H9 (cell line): ENCODE measurements around the gene SIGLEC14. TPM values are rescaled to one million over a fixed set of nuclear protein-coding genes. Genes with fewer than 3 reads are reported as not detected.

Experiments used
- DNase-seq: peaks from one replicate; pipeline ENCODE4 v3.0.0-alpha.2; 2017
- H2AFZ ChIP-seq: one replicate; pipeline ENCODE4 v1.6.1; 2013; ENCODE audit warnings: mild to moderate bottlenecking, low read length, control low read depth, moderate library complexity
- H2AK5ac ChIP-seq: 2 replicates; pipeline ENCODE4 v1.6.1; 2013; ENCODE audit warnings: low read length, control low read depth, mixed read lengths; ENCODE audit not compliant: insufficient read length
- H2BK120ac ChIP-seq: one replicate; pipeline ENCODE4 v1.6.1; 2013; ENCODE audit warnings: low read depth, mild to moderate bottlenecking, low read length, control low read depth, inconsistent platforms; ENCODE audit not compliant: poor library complexity, severe bottlenecking
- H2BK12ac ChIP-seq: 2 replicates; pipeline ENCODE4 v1.6.1; 2013; ENCODE audit warnings: low read length, control low read depth, mixed read lengths, low read depth; ENCODE audit not compliant: insufficient read length
- H2BK15ac ChIP-seq: 2 replicates; pipeline ENCODE4 v1.6.1; 2013; ENCODE audit warnings: low read depth, low read length, control low read depth
- H2BK20ac ChIP-seq: one replicate; pipeline ENCODE4 v1.6.1; 2013; ENCODE audit warnings: low read depth, mild to moderate bottlenecking, low read length, control low read depth, inconsistent platforms; ENCODE audit not compliant: poor library complexity, severe bottlenecking
- H2BK5ac ChIP-seq: 2 replicates; pipeline ENCODE4 v1.6.1; 2013; ENCODE audit warnings: low read length, control low read depth, mixed read lengths; ENCODE audit not compliant: insufficient read length
- H3K14ac ChIP-seq: 2 replicates; pipeline ENCODE4 v1.6.1; 2013; ENCODE audit warnings: low read length, control low read depth; ENCODE audit not compliant: insufficient read depth
- H3K18ac ChIP-seq: 2 replicates; pipeline ENCODE4 v1.6.1; 2013; ENCODE audit warnings: low read depth, mild to moderate bottlenecking, mixed read lengths, low read length, control low read depth; ENCODE audit not compliant: insufficient read length
- H3K23ac ChIP-seq: 2 replicates; pipeline ENCODE4 v1.6.1; 2013; ENCODE audit warnings: low read length, control low read depth, mixed read lengths, low read depth; ENCODE audit not compliant: insufficient read length
- H3K23me2 ChIP-seq: 2 replicates; pipeline ENCODE4 v1.6.1; 2013; ENCODE audit warnings: low read depth, mild to moderate bottlenecking, mixed read lengths, low read length, control low read depth; ENCODE audit not compliant: insufficient read length, poor library complexity, severe bottlenecking
- H3K27ac ChIP-seq: 2 replicates; pipeline ENCODE4 v1.5.1; 2013; ENCODE audit warnings: low read length, control low read depth, mixed read lengths, low read depth; ENCODE audit not compliant: insufficient read length
- H3K27me3 ChIP-seq: 2 replicates; pipeline ENCODE4 v1.6.1; 2013; ENCODE audit warnings: low read length, control low read depth, inconsistent platforms; ENCODE audit not compliant: insufficient read depth
- H3K4ac ChIP-seq: 2 replicates; pipeline ENCODE4 v1.6.1; 2013; ENCODE audit warnings: low read depth, mild to moderate bottlenecking, control low read depth, inconsistent platforms, low read length, moderate library complexity
- H3K4me1 ChIP-seq: 2 replicates; pipeline ENCODE4 v1.6.1; 2013; ENCODE audit warnings: low read length, control low read depth, inconsistent platforms; ENCODE audit not compliant: insufficient read depth
- H3K4me2 ChIP-seq: 2 replicates; pipeline ENCODE4 v1.6.1; 2013; ENCODE audit warnings: low read length, control low read depth, mixed read lengths; ENCODE audit not compliant: insufficient read length, insufficient read depth
- H3K56ac ChIP-seq: 2 replicates; pipeline ENCODE4 v1.6.1; 2013; ENCODE audit warnings: low read depth, mild to moderate bottlenecking, mixed read lengths, low read length, control low read depth; ENCODE audit not compliant: insufficient read length
- H3K79me1 ChIP-seq: 2 replicates; pipeline ENCODE4 v1.6.1; 2013; ENCODE audit warnings: low read depth, mild to moderate bottlenecking, moderate library complexity, low read length, control low read depth, inconsistent platforms; ENCODE audit not compliant: insufficient read depth, poor library complexity, severe bottlenecking
- H3K79me2 ChIP-seq: 2 replicates; pipeline ENCODE4 v1.6.1; 2013; ENCODE audit warnings: low read length, control low read depth, inconsistent platforms; ENCODE audit not compliant: insufficient read depth
- H3K9ac ChIP-seq: 2 replicates; pipeline ENCODE4 v1.6.1; 2013; ENCODE audit warnings: low read length, control low read depth, mixed read lengths; ENCODE audit not compliant: insufficient read length; ENCODE audit errors: extremely low read depth
- H3K9me3 ChIP-seq: one replicate; pipeline ENCODE4 v1.6.1; 2013; ENCODE audit warnings: low read depth, low read length, inconsistent platforms; ENCODE audit not compliant: control insufficient read depth
- H3T11ph ChIP-seq: one replicate; pipeline ENCODE4 v1.6.1; 2013; ENCODE audit warnings: mild to moderate bottlenecking, low read length, control low read depth, inconsistent platforms
- H4K20me1 ChIP-seq: one replicate; pipeline ENCODE4 v1.6.1; 2013; ENCODE audit not compliant: control insufficient read depth, insufficient read length, insufficient read depth
- H4K5ac ChIP-seq: 2 replicates; pipeline ENCODE4 v1.6.1; 2013; ENCODE audit warnings: low read depth, mild to moderate bottlenecking, mixed read lengths, low read length, control low read depth; ENCODE audit not compliant: insufficient read length
- H4K8ac ChIP-seq: replicated peaks from 2 replicates; pipeline ENCODE4 v1.6.1; 2013; ENCODE audit warnings: low read length, control low read depth, mixed read lengths, low read depth; ENCODE audit not compliant: insufficient read length
- H4K91ac ChIP-seq: 2 replicates; pipeline ENCODE4 v1.6.1; 2013; ENCODE audit warnings: low read depth, mild to moderate bottlenecking, moderate library complexity, mixed read lengths, low read length, control low read depth; ENCODE audit not compliant: insufficient read length
- H3K27ac Mint-ChIP-seq, 3 experiments: 2 replicates in 2 of 3; 3 replicates in 1 of 3; pipeline ENCODE4 v1.8.0; 2020 to 2021; ENCODE audit warnings: mixed read lengths in 3 of 3, mild to moderate bottlenecking in 1 of 3, moderate library complexity in 1 of 3
- H3K27me3 Mint-ChIP-seq: 2 replicates; pipeline ENCODE4 v1.8.0; 2021; ENCODE audit warnings: low read depth, mild to moderate bottlenecking, moderate library complexity, mixed read lengths
- H3K36me3 Mint-ChIP-seq, 3 experiments: 2 replicates in 2 of 3; 3 replicates in 1 of 3; pipeline ENCODE4 v1.8.0; 2020 to 2021; ENCODE audit warnings: low read depth in 3 of 3, mixed read lengths in 3 of 3; ENCODE audit not compliant: insufficient read depth in 1 of 3
- H3K4me1 Mint-ChIP-seq, 2 experiments: 2 replicates each; pipeline ENCODE4 v1.8.0; 2020; ENCODE audit warnings: mixed read lengths in 2 of 2
- H3K4me3 Mint-ChIP-seq, 2 experiments: 2 replicates in 1 of 2; 3 replicates in 1 of 2; pipeline ENCODE4 v1.8.0; 2020 to 2021; ENCODE audit warnings: mild to moderate bottlenecking in 2 of 2, mixed read lengths in 2 of 2, moderate library complexity in 1 of 2
- H3K9me3 Mint-ChIP-seq, 2 experiments: 2 replicates in 1 of 2; 3 replicates in 1 of 2; pipeline ENCODE4 v1.8.0; 2020; ENCODE audit warnings: mild to moderate bottlenecking in 2 of 2, mixed read lengths in 2 of 2, moderate library complexity in 1 of 2
- CTCF ChIP-seq: fragments of 200-600 bp; sonication (generic); conservative IDR thresholded peaks from 3 replicates; pipeline ENCODE4 v1.8.0; 2021; ENCODE audit warnings: antibody characterized with exemption, mild to moderate bottlenecking
- WGBS: extraction: QIAGEN DNeasy Blood & Tissue Kit; methylation state at CpG from one replicate; pipeline ENCODE4 v1.1.7; 2013; ENCODE audit warnings: missing lambda C conversion rate, low lambda C conversion rate, mixed read lengths; ENCODE audit not compliant: insufficient read length; ENCODE audit errors: extremely low coverage; 5-methylcytosine and 5-hydroxymethylcytosine counted together
- total RNA-seq: library from RNA; stranded (reverse); gene quantifications from 2 replicates; pipeline ENCODE4 v1.2.1, GENCODE V29; 2021

Gene SIGLEC14
- total RNA-seq, 1 experiment from 2014 or later = not detected

GRCh38 chr19:51602189-51602854 lies 44.3 kb downstream of the SIGLEC14 start:
- WGBS = no CpG with 5 or more reads among the region's 20 CpGs
- TF ChIP-seq CTCF = no peak

More at GRCh38 chr19:51602189-51602854, 44.3 kb downstream of the SIGLEC14 start:
- Histone ChIP-seq H3K14ac (no peak overlapping the region), H3K23me2 (peaks cover 3% of the 10 kb centered on the region), H3K4me1 (no peaks in the 10 kb centered on the region; the same call in 1 of the 2 replicates), H2BK120ac (no peak overlapping the region), H3K9me3 (no peaks in the 10 kb centered on the region), H2BK20ac (no peak overlapping the region), H4K91ac (no peak overlapping the region), H3K27ac (no peak overlapping the region), H2AFZ (no peak overlapping the region), H3K56ac (no peak overlapping the region), H2BK15ac (no peak overlapping the region), H3T11ph (no peak overlapping the region), H3K4me2 (no peak overlapping the region), H3K23ac (no peak overlapping the region), H2AK5ac (no peak overlapping the region), H3K79me2 (no peaks in the 10 kb centered on the region), H3K9ac (no peak overlapping the region), H3K18ac (no peak overlapping the region), H3K27me3 (no peaks in the 10 kb centered on the region), H4K20me1 (no peaks in the 10 kb centered on the region), H4K5ac (no peak overlapping the region), H2BK12ac (no peak overlapping the region), H4K8ac (no peak overlapping the region), H3K79me1 (no peaks in the 10 kb centered on the region), H2BK5ac (no peak overlapping the region), H3K4ac (no peak overlapping the region)
- Mint-ChIP-seq H3K4me1 (no peaks in the 10 kb centered on the region), H3K36me3 (peaks cover 0 to 7% (median 4%) of the 10 kb centered on the region in 3 experiments; a peak in 3 of 7 replicates), H3K27ac (no peak overlapping the region), H3K27me3 (peaks cover 17% of the 10 kb centered on the region), H3K9me3 (peaks cover 56 to 77% of the 10 kb centered on the region in 2 experiments), H3K4me3 (no peak overlapping the region)
- no peak for DNase-seq
